ENCODE data around the gene TPH2. TPM values are rescaled to one million over a fixed set of nuclear protein-coding genes. Genes with fewer than 3 reads are reported as not detected.

TPH2 gene
- total RNA-seq, 4 donors from 2014 or later, result not detected

- H3K27me3 ChIP-seq, result no peaks in the 10 kb centered on the region
- no peaks in the 10 kb centered on the region for H3K4me1 ChIP-seq
- H3K36me3 ChIP-seq, result no peaks in the 10 kb centered on the region
- H3K27ac ChIP-seq, result no peak overlapping the region
- no peaks in the 10 kb centered on the region for H3K9me3 ChIP-seq
- H3K4me3 ChIP-seq, result no peak overlapping the region
- TF ChIP-seq CTCF (IDR thresholded peaks at IDR 0.05) (no peak), POLR2A (IDR thresholded peaks at IDR 0.05) (no peak)
- DNase-seq, result no peak
These were observed 135.4 kb downstream of the TPH2 start for GRCh38 chr12:72074065-72074464.

GRCh38 chr12:72074956-72075355, 136.3 kb downstream of the TPH2 start:
- Histone ChIP-seq H3K27ac (no peak overlapping the region), H3K9me3 (no peaks in the 10 kb centered on the region), H3K36me3 (no peaks in the 10 kb centered on the region), H3K27me3 (no peaks in the 10 kb centered on the region), H3K4me3 (no peak overlapping the region), H3K4me1 (no peaks in the 10 kb centered on the region)
- TF ChIP-seq CTCF (IDR thresholded peaks at IDR 0.05), result no peak
- no peak for TF ChIP-seq POLR2A (IDR thresholded peaks at IDR 0.05)
- no peak for DNase-seq

- H3K4me3 ChIP-seq, result no peak overlapping the region
- no peaks in the 10 kb centered on the region for H3K27me3 ChIP-seq
- no peaks in the 10 kb centered on the region for H3K36me3 ChIP-seq
- no peaks in the 10 kb centered on the region for H3K9me3 ChIP-seq
- TF ChIP-seq CTCF (IDR thresholded peaks at IDR 0.05) (no peak), POLR2A (IDR thresholded peaks at IDR 0.05) (no peak)
- no peak for DNase-seq
- H3K27ac ChIP-seq, result no peak overlapping the region
- H3K4me1 ChIP-seq, result no peaks in the 10 kb centered on the region
These were observed 136.8 kb downstream of the TPH2 start for GRCh38 chr12:72075401-72075800.

- H3K27me3 ChIP-seq, result no peaks in the 10 kb centered on the region
- H3K4me1 ChIP-seq, result no peaks in the 10 kb centered on the region
- no peak overlapping the region for H3K4me3 ChIP-seq
- H3K27ac ChIP-seq, result no peak overlapping the region
- TF ChIP-seq CTCF (IDR thresholded peaks at IDR 0.05), result no peak
- TF ChIP-seq POLR2A (IDR thresholded peaks at IDR 0.05), result no peak
- H3K36me3 ChIP-seq, result no peaks in the 10 kb centered on the region
- no peaks in the 10 kb centered on the region for H3K9me3 ChIP-seq
- no peak for DNase-seq
These were observed 137.4 kb downstream of the TPH2 start for GRCh38 chr12:72075891-72076557.

GRCh38 chr12:72076558-72076915, 137.9 kb downstream of the TPH2 start:
- Histone ChIP-seq H3K36me3 (no peaks in the 10 kb centered on the region), H3K4me3 (no peak overlapping the region), H3K27me3 (no peaks in the 10 kb centered on the region), H3K4me1 (no peaks in the 10 kb centered on the region), H3K9me3 (no peaks in the 10 kb centered on the region), H3K27ac (no peak overlapping the region)
- TF ChIP-seq CTCF (IDR thresholded peaks at IDR 0.05) (no peak), POLR2A (IDR thresholded peaks at IDR 0.05) (no peak)
- DNase-seq, result no peak

All from Peyer's patch (tissue), 4 donors.